Measurements from ENCODE around the gene OAS2. TPM values are rescaled to one million over a fixed set of nuclear protein-coding genes. Genes with fewer than 3 reads are reported as not detected.

OAS2 gene
- total RNA-seq, 1 experiment from 2014 or later = 0.25 TPM

DNA sequence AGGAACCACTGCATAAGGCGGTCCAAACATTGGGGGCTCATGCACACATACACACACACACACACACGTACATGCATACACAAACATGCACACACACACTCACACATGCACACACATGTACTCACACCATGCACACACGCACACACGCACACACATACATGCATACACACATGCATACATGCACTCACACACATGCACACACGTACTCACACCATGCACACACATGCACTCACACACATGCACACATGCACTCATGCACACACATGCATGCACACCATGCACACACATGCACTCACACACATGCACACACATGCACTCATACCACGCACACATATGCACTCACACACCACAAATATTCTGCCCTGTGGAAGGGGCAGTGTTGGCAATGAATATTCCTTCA, 22.1 kb downstream of the OAS2 start:
- H3K9me3 ChIP-seq = no peaks in the 10 kb centered on the region
- no peaks in the 10 kb centered on the region; the same call in 1 of the 2 replicates for H3K36me3 ChIP-seq (ENCODE audit: control insufficient read depth, insufficient read depth, low read length)
- H3K9me3 Mint-ChIP-seq (ENCODE audit: unreplicated experiment) = peaks cover 10% of the 10 kb centered on the region
- H3K4me3 ChIP-seq (ENCODE audit: low read depth, low read length) = no peak overlapping the region
- no TSS peak for BruUV-seq (replicated peaks)
- intact Hi-C loops (cut with micrococcal nuclease; ENCODE audit: unreplicated experiment) = no loop called here
- CTCF ChIA-PET = no interaction called here
- no peaks in the 10 kb centered on the region for H3K27me3 ChIP-seq (replicated peaks; ENCODE audit: control insufficient read depth, insufficient read depth, low read length)
- no peak overlapping the region for H3K4me3 Mint-ChIP-seq (ENCODE audit: unreplicated experiment)
- H3K4me1 Mint-ChIP-seq (ENCODE audit: low read depth, unreplicated experiment) = peaks cover 6% of the 10 kb centered on the region
- TF ChIP-seq, protein P1, sequence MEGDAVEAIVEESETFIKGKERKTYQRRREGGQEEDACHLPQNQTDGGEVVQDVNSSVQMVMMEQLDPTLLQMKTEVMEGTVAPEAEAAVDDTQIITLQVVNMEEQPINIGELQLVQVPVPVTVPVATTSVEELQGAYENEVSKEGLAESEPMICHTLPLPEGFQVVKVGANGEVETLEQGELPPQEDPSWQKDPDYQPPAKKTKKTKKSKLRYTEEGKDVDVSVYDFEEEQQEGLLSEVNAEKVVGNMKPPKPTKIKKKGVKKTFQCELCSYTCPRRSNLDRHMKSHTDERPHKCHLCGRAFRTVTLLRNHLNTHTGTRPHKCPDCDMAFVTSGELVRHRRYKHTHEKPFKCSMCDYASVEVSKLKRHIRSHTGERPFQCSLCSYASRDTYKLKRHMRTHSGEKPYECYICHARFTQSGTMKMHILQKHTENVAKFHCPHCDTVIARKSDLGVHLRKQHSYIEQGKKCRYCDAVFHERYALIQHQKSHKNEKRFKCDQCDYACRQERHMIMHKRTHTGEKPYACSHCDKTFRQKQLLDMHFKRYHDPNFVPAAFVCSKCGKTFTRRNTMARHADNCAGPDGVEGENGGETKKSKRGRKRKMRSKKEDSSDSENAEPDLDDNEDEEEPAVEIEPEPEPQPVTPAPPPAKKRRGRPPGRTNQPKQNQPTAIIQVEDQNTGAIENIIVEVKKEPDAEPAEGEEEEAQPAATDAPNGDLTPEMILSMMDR (IDR thresholded peaks at IDR 0.05; ENCODE audit: insufficient read depth in 1 of 2, low read depth in 1 of 2, low read length in 1 of 2, severe bottlenecking in 1 of 2, unreplicated experiment in 1 of 2) = no peak
- H3K27me3 Mint-ChIP-seq (ENCODE audit: insufficient read depth, unreplicated experiment) = peaks cover 9% of the 10 kb centered on the region
- no peaks in the 10 kb centered on the region for H3K4me1 ChIP-seq
- no peak for DNase-seq
- POLR2A ChIA-PET = no interaction called here
- H3K27ac Mint-ChIP-seq (ENCODE audit: unreplicated experiment) = no peak overlapping the region
- H3K36me3 Mint-ChIP-seq (ENCODE audit: insufficient read depth, unreplicated experiment) = no peaks in the 10 kb centered on the region

DNA sequence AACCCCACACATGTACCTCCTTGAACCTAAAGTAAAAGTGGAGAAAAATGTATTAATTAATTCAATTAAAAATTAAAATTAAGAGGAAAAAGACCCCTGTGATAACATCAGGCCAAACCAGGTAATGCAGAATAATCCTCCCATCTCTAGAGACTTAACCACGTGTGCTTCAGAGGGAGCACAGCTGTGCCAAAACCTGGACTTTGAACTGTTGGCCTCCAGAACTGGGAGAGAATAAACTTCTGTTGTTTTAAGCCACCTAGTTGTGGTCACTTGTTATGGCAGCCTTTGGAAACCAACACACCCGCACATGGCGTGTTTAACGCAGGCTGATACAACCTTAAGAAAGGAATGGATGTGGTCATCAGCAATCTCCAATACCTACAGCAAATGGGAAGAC, 23.8 kb downstream of the OAS2 start:
- Mint-ChIP-seq H3K27ac (ENCODE audit: unreplicated experiment) (no peak overlapping the region), H3K27me3 (ENCODE audit: insufficient read depth, unreplicated experiment) (peaks cover 12% of the 10 kb centered on the region), H3K4me3 (ENCODE audit: unreplicated experiment) (no peak overlapping the region), H3K4me1 (ENCODE audit: low read depth, unreplicated experiment) (peaks cover 6% of the 10 kb centered on the region), H3K36me3 (ENCODE audit: insufficient read depth, unreplicated experiment) (no peaks in the 10 kb centered on the region), H3K9me3 (ENCODE audit: unreplicated experiment) (peaks cover 10% of the 10 kb centered on the region)
- DNase-seq = peak in 1 of 2 experiments; percentile 30
- ChIA-PET POLR2A (no interaction called here), CTCF (interaction anchor here (0.6 to 1.7 kb wide), 4 partner anchors 9 to 1941 kb away, joined by 4 to 9 read pairs (median 4); no protein-coding TSS in a partner anchor)
- no peak overlapping the region for H3K4me3 ChIP-seq (ENCODE audit: low read depth, low read length)
- TF ChIP-seq, protein P1 (IDR thresholded peaks at IDR 0.05; ENCODE audit: insufficient read depth in 1 of 2, low read depth in 1 of 2, low read length in 1 of 2, severe bottlenecking in 1 of 2, unreplicated experiment in 1 of 2) = no peak
- H3K36me3 ChIP-seq (ENCODE audit: control insufficient read depth, insufficient read depth, low read length) = no peaks in the 10 kb centered on the region; the same call in 1 of the 2 replicates
- no TSS peak for BruUV-seq (replicated peaks)
- no peaks in the 10 kb centered on the region for H3K9me3 ChIP-seq
- no peaks in the 10 kb centered on the region for H3K4me1 ChIP-seq
- intact Hi-C loops (cut with micrococcal nuclease; ENCODE audit: unreplicated experiment) = no loop called here
- no peaks in the 10 kb centered on the region; the same call in 1 of the 2 replicates for H3K27me3 ChIP-seq (replicated peaks; ENCODE audit: control insufficient read depth, insufficient read depth, low read length)

DNA sequence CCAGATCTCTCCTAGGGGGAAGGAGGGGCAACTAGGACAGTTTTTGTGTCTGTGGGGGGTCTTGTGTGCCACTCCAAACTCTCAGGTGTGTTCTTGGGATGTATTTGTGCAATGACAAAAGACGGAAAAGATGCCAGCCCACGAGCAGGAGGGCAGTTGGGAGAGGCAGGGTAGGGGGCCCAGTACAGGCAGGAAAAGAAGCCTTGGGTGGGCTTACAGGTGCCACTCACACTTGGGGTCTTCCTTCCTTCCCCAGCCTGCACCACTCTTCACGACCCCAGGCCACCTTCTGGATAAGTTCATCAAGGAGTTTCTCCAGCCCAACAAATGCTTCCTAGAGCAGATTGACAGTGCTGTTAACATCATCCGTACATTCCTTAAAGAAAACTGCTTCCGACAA, 24.4 kb downstream of the OAS2 start:
- no peaks in the 10 kb centered on the region for H3K4me1 ChIP-seq
- H3K4me3 ChIP-seq (ENCODE audit: low read depth, low read length) = no peak overlapping the region
- TF ChIP-seq, protein P1 (IDR thresholded peaks at IDR 0.05; ENCODE audit: insufficient read depth in 1 of 2, low read depth in 1 of 2, low read length in 1 of 2, severe bottlenecking in 1 of 2, unreplicated experiment in 1 of 2) = no peak
- no peak for DNase-seq
- H3K9me3 Mint-ChIP-seq (ENCODE audit: unreplicated experiment) = peaks cover 10% of the 10 kb centered on the region
- H3K4me3 Mint-ChIP-seq (ENCODE audit: unreplicated experiment) = no peak overlapping the region
- H3K36me3 ChIP-seq (ENCODE audit: control insufficient read depth, insufficient read depth, low read length) = no peaks in the 10 kb centered on the region; the same call in 1 of the 2 replicates
- H3K36me3 Mint-ChIP-seq (ENCODE audit: insufficient read depth, unreplicated experiment) = no peaks in the 10 kb centered on the region
- no peaks in the 10 kb centered on the region for H3K9me3 ChIP-seq
- H3K27me3 ChIP-seq (replicated peaks; ENCODE audit: control insufficient read depth, insufficient read depth, low read length) = no peaks in the 10 kb centered on the region; the same call in 1 of the 2 replicates
- H3K27me3 Mint-ChIP-seq (ENCODE audit: insufficient read depth, unreplicated experiment) = peaks cover 12% of the 10 kb centered on the region
- BruUV-seq (replicated peaks) = no TSS peak
- ChIA-PET POLR2A (no interaction called here), CTCF (interaction anchor here (1.7 kb wide), 1 partner anchor 10 kb away, joined by 5 read pairs; no protein-coding TSS in a partner anchor)
- H3K4me1 Mint-ChIP-seq (ENCODE audit: low read depth, unreplicated experiment) = peaks cover 6% of the 10 kb centered on the region
- intact Hi-C loops (cut with micrococcal nuclease; ENCODE audit: unreplicated experiment) = no loop called here
- H3K27ac Mint-ChIP-seq (ENCODE audit: unreplicated experiment) = no peak overlapping the region
